Measurements from ENCODE around the gene TSPAN15.

DNA sequence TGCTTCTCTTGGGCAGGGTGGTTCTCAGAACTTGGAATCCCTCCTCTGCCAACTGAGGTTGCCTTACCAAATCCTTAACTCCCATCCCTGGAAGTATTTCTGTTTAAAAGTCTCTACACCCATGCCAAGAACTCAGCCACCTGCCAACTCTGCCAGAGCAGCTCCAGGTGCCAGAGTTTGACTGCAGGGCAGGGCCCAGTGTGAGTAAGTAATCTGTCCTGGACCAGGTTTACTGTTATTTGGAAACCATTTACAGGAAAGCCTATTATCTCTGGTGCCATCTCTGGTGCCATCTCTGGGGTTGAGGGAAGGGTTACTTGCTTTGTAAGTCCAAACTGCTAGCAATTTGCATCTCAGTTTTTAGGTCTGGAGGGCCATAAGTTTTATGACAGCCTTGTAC, 2.5 kb downstream of the TSPAN15 start:
- TF ChIP-seq POLR2A (IDR thresholded peaks at IDR 0.05) = no peak
- TF ChIP-seq, protein P1, sequence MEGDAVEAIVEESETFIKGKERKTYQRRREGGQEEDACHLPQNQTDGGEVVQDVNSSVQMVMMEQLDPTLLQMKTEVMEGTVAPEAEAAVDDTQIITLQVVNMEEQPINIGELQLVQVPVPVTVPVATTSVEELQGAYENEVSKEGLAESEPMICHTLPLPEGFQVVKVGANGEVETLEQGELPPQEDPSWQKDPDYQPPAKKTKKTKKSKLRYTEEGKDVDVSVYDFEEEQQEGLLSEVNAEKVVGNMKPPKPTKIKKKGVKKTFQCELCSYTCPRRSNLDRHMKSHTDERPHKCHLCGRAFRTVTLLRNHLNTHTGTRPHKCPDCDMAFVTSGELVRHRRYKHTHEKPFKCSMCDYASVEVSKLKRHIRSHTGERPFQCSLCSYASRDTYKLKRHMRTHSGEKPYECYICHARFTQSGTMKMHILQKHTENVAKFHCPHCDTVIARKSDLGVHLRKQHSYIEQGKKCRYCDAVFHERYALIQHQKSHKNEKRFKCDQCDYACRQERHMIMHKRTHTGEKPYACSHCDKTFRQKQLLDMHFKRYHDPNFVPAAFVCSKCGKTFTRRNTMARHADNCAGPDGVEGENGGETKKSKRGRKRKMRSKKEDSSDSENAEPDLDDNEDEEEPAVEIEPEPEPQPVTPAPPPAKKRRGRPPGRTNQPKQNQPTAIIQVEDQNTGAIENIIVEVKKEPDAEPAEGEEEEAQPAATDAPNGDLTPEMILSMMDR (IDR thresholded peaks at IDR 0.05) = no peak
- TF ChIP-seq POLR2AphosphoS5 (IDR thresholded peaks at IDR 0.05) = no peak

All from breast epithelium (tissue), 3 donors.